Measurements from ENCODE around the gene DENND1B.

DNA sequence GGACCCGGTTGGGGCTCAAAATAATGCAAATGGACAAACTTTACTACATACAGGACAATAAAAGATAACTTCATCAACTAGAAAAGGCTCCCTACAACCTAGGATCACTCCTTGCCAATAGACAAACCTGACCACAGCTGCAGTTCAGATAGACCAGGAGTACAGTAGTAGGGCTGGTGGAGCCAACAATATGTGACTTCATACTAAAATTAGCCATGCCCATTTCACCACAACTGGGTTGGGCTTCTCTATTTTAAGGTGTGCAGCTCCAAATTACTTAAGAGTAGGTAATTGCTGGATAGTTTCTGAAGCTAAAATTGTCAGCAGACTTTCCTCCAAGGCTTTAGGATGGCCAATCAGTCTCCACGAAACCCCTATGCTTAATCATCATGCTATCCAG, 3.9 kb downstream of the DENND1B start:
- TF ChIP-seq CTCF (IDR thresholded peaks at IDR 0.05; ENCODE audit: borderline replicate concordance, extremely low read depth, low read length, poor library complexity, severe bottlenecking) (no peak), EZH2 (IDR thresholded peaks at IDR 0.05; ENCODE audit: borderline replicate concordance, low read depth, low read length, severe bottlenecking) (no peak)
